GM18502 (cell line): Measurements from ENCODE around the gene CCDC51.
"Not testable (repeated sequence)": the region's sequence is repeated elsewhere in the genome, so short reads cannot be mapped to it uniquely, and the experiment has no call there.

Experiments
- ATAC-seq: cut with Tn5 transposase; IDR thresholded peaks from one replicate; pipeline ENCODE4 v1.9.1; 2021; ENCODE audit warnings: mild to moderate bottlenecking; ENCODE audit not compliant: unreplicated experiment, poor library complexity

The CCDC51 gene, protein sequence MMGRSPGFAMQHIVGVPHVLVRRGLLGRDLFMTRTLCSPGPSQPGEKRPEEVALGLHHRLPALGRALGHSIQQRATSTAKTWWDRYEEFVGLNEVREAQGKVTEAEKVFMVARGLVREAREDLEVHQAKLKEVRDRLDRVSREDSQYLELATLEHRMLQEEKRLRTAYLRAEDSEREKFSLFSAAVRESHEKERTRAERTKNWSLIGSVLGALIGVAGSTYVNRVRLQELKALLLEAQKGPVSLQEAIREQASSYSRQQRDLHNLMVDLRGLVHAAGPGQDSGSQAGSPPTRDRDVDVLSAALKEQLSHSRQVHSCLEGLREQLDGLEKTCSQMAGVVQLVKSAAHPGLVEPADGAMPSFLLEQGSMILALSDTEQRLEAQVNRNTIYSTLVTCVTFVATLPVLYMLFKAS

DNA sequence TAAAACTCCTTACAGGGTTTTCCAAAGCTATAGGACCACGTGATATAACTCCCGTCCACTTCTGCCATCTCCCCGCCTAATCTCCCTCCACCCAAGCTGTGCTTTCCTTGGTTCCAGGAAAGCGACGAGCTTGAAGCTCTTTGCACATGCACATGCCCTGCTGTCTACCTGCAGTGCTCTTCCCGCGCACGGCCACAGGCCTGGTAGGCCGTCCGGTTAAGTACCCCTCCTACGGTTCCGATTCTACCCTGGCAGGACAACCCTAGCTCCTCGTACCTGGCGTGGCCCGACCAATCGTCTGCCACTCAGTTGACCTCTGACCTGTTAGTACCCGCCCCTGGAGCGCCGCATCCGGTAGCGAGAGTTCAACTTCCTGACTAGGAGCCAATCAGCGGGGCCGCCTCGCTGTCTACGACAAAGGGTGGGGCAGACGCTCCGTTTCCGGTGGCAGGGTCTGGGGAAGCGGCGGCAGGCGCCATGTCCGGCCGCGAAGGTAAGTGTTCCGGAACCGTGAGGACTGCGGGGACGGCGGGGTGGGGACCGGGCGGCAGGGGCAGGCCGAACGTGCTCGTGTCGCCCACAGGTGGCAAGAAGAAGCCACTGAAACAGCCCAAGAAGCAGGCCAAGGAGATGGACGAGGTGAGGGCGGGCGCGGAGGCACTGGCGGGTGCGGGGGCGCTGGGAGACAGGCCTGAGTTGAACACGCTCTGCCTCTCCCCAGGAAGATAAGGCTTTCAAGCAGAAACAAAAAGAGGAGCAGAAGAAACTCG, at the start of gene CCDC51, which contains the start of gene TMA7:
Gene CCDC51 (minus strand): TSS at position 300 of the 770 bp plus-strand sequence. CDS start 4,991 bp downstream, outside the sequence.
Gene TMA7 (plus strand): TSS at position 438 of the 770 bp plus-strand sequence. CDS start 40 bp downstream, at position 478.
- peak; percentile 92 for ATAC-seq

DNA sequence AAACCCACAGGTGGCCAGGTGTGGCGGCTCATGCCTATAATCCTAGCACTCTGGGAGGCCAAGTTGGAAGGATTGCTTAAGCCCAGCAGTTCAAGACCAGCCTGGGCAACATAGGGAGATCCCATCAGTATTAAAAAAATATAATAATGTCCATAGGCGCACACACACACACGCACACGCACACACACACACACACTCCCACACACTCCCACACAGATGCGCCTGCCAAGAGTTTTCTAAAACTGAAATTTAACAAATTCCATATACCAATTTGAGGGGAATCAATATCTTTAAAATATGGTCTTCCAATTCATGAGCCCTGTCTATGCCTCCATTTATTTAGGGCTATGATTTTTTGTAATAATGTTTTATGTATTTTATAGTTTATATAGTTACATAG, 47.0 kb upstream of the CCDC51 start:
- no peak for ATAC-seq

DNA sequence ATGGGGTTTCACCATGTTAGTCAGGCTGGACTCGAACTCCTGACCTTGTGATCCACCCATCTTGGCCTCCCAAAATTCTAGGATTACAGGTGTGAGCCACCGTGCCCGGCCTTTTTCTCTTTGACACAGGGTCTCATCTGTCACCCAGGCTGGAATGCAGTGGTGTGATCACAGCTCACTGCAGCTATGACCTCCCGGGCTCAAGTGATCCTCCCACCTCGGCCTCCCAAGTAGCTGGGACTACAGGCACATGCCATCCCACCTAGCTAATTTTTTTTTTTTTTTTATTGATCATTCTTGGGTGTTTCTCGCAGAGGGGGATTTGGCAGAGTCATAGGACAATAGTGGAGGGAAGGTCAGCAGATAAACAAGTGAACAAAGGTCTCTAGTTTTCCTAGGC, 42.9 kb upstream of the CCDC51 start:
- ATAC-seq, result not testable (repeated sequence)

DNA sequence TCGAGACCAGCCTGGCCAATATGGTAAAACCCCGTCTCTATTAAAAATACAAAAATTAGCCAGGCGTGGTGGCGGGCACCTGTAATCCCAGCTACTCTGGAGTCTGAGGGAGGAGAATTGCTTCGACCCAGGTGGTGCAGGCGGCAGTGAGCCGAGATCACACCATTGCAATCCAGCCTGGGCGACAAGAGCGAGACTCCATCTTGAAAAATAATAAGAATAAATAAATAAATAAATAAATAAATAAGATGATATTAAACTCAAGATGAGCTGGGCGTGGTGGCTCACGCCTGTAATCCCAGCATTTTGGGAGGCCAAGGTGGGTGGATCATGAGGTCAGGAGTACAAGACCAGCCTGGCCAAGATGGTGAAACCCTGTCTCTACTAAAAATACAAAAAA, 41.0 kb upstream of the CCDC51 start:
- not testable (repeated sequence) for ATAC-seq

DNA sequence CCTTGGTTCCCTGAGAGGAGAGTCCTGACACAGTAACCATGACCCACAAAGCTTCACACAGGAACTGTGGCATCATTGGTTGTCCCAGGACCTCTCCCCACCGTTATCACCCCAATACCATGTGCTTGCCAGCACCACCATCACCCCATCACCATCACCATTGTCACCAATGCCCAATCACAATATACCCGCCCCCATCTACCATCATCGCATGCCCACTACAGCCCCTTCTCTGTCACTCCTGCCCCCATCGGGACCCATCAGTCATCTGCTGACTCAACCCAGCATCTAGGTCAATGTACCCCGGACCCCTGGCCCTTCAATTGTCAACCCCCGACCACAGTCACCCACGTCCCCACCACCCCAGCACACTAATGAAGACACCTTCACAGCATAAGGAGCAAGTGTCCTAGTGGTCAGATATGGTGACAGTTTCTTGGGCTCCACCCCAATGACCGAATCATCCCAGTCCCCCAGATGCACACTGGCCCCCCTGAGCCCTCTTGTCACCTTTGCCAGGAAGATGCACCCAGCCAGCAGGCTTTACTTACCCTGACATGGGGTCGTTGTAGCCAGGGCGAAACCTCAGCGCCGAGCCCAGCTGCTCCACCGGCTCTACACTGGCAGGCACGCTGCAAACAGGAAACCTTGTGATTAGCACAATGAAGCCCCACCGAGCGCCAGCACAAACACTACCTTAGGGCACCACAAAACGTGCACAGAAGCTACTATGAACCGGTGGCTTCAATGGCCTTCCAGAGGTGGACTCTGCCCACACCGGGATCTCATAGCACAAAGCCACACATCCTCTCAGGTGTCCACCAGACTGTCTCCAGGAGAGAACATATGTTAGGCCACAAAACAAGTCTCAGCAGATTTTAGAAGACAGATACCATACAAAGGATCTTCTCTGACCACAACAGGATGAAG, 39.0 kb upstream of the CCDC51 start:
- no peak for ATAC-seq

DNA sequence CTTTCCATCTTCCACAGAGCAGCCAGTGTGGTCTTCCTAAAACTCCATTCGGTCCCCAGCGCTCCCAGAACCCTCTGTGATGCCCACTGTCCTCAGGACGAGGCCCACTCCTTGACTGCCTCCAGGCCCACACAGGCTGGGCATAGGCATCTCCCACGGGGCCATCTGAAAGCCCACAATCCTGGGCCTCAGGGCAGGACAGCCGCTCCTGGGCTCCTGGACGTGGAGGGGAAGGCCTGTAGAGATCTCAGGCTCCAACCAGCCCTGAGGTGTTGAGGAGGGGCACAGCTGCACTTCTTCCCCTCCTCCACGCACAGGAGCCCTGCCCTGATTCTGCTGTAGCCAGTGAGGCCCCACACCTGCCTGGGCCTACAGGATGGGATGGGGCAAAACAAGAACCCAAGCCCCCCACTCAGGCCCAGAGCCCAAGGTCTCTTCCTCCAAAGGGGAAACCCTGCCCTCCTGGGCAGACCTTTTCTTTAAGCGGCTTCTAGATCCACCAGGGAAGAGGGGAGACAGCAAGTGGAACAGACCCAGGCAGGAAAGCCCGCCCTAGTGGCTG, 38.1 kb upstream of the CCDC51 start:
- ATAC-seq, result no peak

DNA sequence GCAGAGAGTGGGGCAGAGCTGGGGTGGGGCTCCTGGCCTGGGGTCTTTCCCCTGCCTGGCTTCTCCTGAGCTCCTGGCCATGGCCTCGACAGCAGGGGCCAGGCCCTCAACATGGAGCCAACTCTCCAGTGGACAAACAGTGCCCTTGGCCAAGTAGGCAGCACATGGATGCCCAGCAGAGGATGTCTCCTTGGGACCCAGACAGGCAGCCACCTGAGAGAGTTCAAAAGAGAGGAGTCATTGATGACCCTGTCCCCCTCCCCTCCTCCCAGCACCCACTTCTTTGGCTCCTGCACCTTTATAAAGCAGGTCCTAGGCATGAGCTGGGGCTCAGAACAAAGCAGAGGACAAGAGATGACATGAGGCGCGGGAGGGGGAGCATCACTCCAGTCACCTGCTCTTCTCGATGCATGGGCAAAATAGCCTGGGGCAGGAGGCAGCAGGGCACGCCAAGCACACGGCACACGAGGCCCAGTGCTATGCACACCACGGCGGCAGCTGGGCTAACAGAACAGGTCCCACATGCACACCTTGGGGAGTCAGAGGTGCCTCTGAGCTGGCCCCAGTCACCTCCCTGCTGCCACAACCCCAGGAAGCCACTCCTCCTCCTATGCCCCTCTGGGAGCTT, 36.6 kb upstream of the CCDC51 start:
- ATAC-seq, result no peak

DNA sequence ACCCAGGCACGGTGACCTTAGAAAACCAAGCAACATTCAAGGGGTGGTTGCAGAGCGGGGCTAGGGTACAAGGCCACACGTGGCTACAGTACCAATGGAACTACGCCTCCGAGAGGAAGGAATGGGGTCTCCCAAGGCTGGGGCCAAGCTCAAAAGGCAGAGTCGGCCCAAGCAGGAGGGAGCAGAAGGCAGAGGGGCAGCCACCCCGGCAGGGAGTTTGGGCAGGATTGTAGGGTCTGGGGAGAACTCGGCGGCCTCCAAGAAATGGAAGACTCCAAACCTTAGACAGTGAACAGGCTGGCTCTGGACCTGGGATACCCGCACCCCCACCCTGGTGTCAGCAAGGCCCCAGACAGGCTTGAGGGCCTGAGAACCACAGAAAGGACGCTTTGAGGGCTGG, 35.3 kb upstream of the CCDC51 start:
- no peak for ATAC-seq

DNA sequence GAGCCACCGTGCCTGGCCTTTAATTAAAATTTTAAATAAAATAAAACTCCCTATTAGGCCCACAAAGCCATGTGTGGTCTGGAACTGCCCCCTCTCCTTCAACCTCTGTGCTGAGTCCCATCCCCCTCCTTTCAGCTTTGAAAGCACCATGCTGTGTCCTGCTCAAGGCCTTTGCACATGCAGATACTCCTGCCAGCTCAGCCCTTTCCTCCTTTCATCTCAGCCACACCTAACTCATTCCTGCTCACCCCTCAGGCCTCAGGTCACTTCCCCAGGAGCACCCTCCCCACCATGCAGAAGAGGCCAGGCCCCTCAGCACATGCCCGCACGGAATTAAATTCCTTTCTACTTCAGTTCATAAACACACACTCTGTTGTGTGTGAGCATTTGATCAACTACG, 34.7 kb upstream of the CCDC51 start:
- no peak for ATAC-seq

DNA sequence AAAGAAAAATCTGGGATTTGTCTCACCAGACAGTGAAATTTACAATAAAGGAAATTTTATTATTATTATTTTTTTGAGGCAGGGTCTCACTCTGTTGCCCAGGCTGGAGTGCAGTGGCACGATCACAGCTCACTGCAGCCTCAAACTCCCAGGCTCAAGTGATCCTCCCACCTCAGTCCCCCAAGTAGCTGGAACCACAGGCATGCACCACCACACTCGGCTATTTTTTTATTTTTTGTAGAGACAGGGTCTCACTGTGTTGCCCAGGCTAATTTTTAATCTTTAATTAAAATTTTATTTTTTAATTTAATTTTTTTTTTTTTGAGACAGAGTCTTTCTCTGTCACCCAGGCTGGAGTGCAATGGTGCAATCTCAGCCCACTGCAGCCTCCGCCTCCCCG, 34.1 kb upstream of the CCDC51 start:
- not testable (repeated sequence) for ATAC-seq

DNA sequence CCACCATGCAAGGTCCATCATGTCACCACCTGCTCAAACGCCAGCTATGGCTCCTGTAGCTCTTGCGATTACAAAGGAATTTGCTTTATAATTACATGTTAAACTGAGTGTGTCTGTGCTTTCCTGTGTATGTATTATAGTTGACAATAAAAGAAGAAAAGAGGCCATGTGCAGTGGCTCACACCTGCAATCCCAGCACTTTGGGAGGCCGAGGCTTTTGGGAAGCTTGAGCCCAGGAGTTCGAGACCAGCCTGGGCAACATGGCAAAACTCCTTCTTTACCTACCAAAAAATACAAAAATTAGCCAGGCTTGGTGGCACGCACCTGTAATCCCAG, 33.7 kb upstream of the CCDC51 start:
- ATAC-seq, result no peak

DNA sequence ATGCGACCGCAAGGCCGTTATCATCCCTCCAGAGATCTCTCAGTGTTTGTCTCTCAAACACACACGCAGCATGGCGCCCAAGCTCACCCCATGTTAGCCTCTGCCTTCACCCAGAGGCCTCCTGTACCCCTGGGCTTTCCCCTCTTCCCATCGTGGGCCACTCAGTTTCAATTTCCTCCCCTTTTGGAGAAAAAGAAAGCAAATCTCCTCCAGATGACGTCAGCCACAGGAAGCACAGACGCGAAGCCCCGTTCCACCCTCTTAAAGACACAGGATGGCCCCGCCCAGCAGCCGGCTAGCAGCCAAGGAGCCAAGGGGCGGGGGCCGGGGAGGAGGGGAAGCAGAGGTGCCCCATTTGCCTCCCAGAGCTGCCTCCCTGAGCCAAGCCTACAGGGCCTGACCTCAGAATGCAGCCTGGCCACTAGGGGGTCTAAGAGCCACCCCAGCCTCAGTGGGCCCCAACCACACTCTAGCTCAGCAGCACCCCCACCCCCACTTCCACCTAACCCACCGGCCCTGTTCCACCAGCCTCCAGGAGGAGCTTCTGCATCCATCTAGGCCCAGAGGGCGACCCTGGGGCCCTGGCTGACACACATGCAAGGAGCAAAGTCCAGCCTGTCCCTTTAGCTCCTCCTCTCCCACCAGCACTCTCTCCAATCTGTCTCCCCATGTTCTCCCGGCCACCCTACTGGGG, 33.2 kb upstream of the CCDC51 start:
- ATAC-seq, result peak; percentile 83

DNA sequence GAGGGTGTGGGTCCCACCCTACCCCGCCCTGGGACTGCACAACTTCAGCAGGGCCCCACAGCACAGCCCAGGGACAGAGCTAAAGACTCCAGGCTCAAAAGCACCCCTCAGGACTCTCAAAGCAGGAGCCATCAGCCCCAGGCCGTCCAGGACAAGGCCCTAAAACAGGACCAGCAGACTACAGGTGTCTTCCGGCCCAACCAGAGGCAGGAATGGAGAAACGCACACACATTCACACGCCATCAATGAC, 32.7 kb upstream of the CCDC51 start:
- no peak for ATAC-seq

DNA sequence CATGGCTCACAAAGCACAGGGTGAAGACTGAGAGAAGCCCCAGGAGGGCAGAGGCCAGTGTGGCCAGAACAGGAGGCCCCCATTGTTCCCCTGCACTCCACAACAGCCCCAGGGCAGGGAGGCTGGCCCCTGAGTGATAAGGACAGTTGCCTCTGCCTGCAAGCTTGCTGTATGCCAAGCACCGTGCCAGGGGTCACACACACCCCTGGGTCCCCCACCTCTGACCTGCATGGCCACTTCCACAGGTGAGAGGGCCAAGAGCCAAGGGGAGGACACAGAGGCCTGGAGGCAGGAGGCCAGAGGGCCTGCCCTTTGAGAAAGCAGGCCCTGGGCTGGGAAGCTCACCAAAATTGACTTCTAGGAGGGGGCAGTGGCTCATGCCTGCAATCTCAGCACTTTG, 30.4 kb upstream of the CCDC51 start:
- ATAC-seq, result no peak

DNA sequence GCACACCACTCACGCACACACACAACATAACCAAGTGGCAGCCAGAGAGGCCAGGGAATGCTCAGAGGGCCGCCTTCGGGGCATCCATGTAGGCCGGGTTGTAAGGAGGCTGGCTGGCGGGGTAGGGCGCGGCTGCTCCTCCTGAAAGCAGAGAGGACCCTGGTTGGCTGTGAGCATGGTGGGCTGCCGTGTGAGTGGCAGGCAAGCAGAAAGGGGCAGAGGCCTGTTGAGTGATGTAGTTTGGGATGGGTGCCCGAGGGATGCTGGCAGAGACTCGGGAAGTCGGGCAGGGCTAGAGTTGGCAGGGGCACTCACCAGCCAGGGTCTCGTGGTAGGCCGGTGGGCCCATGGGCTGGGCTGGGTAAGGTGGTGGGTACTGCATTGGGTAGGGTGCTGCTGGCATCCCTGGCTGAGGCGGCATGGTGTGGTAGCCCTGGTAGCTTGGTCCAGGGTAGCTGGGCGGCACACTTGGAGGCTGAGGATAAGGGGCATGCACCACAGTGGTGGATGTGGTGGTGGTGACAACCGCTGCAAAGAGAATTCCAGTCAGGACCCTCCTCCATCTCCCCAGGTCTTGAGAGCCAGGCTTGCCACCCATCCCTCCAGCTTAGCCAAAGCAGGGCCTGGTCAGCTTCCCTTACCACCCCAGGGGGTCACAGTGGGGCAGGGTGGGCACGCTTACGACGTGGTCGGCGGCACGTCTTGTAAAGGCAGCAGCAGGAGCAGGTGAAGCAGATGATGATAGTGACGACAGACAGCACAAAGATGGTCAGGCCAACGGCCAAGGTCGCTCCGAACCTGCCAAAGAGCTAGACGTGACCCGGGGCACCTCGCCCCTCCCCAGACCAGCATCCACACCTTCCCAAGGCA, 29.4 kb upstream of the CCDC51 start:
- no peak for ATAC-seq

DNA sequence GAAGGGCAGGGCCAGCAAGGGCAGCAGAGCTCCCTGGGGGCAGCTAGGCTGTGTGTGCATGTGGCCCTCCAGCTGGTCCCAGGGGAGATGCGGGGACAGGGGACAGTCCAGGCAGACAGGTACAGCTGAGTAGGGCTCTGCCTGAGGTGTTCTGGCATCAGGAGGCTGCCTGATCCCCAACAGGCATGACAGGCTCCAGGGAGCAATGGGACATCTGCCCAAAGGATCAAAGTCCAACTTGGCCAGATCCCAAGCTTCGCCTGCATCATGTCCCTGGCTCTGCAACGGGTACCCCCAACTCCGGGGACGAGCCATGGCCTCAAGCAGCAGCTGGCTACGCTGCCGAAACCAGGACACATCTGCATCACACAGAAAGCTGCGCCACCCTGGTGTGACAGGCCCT, 28.4 kb upstream of the CCDC51 start:
- no peak for ATAC-seq

DNA sequence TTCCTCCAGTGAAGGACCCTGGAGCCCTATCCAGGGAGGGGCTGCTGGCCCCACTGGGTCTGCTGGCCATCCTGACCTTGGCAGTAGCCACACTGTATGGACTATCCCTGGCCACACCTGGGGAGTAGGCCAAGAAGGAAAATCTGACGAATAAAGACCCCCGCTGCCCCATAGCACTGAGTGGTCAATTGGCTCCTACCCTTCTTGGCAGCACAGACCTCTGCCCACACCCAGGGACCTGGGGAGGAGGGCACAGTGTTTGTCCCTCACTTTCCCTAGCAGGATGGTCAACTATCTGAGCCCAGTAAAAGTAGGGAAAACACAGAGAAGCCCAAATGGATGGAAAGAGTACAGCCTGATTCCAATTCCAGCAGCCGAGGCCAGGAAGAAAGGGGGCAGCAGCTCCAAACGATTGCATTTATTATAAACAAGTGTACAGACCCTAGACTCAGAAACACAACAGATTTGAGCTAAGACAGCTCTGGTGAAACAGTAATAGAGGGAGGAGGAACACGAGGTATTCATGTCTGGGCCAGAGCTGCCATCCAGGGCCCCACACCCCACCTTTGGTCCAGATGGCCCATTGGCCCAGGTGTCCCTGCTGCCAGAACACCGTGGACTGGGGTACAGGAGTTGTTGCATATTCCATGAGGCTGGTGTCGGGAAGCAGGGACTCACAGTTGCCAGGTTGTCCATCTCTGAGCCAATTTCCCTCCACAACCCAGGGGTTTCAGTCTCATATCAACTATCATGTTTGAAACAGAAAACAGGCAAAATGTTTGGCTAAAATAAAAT, 27.8 kb upstream of the CCDC51 start:
- no peak for ATAC-seq

DNA sequence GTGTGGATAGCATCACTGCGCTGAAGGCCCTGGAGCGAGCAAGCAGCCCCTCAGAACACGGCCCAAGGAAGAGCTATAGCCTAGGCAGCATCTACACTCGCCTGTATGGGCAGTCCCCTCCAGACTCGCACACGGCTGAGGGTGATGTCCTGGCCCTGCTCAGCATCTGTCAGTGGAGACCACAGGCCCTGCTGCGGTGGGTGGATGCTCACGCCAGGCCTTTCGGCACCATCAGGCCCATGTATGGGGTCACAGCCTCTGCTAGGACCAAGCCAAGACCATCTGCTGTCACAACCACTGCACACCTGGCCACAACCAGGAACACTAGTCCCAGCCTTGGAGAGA, 27.2 kb upstream of the CCDC51 start:
- ATAC-seq, result no peak
